ENCODE results near the gene WWTR1. TPM values are rescaled to one million over a fixed set of nuclear protein-coding genes. Genes with fewer than 3 reads are reported as not detected.

WWTR1 gene
- polyA plus RNA-seq, 1 donor (not counting 4 experiments of a cell fraction or from before 2014, with no cell fraction given) = 77.3 TPM

DNA sequence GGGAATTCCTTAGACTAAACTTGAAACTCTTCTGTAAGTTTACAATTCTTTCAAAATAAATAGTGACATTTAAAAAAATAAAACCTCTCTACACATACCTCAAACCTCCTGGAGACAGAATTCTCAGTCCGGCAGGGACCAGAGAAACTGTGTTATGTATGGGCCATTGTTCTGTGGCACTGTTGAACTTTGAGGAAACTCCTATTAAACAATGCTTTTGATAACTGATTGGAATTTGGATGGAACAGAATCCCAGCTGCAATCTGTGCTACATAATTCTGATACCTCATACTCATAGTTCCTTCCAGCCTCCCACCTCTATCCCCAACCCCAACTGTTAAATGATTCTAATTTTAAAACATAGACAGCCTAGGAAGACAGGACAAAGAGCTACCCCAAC is 98.3 kb downstream of the WWTR1 start:
- no peak overlapping the region for H3K27ac ChIP-seq (ENCODE audit: control insufficient read depth, insufficient read depth, low read length)
- no peak for FAIRE-seq

DNA sequence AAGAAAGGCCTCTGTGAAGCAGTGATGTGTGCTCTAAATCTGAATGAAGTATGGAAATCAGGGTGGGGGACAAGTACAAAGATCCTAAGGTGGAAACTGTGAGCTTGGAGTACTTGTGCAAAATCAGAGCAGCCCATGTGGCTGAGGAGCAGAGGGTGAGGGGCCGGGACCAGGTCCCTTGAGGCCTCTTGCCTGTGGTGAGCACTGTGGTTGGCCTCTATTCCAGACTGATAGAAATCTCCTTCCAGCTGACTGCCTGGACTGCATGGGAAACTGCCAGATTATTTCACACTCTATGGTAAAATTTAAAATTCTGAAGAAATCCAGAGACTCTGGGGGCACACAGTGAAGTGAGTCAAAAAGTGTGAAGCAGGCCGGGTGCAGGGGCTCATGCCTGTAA is 101.9 kb downstream of the WWTR1 start:
- DNase-seq (ENCODE audit: low read depth, low spot score) = no peak
- H3K4me3 ChIP-seq (ENCODE audit: control insufficient read depth in 2 of 3, extremely low read depth in 1 of 3, insufficient read depth in 2 of 3, low read depth in 1 of 3, low read length in 3 of 3) = no peak overlapping the region
- dilution Hi-C loops (cut with MboI; ENCODE audit: extremely low pct_ligation_motif_present, low sequenced_read_pairs) = no loop called here
- H3K27me3 ChIP-seq (ENCODE audit: control insufficient read depth, extremely low read depth, insufficient read depth, low read length) = no peaks in the 10 kb centered on the region
- H3K9me3 ChIP-seq (ENCODE audit: control insufficient read depth, low read depth, low read length) = no peaks in the 10 kb centered on the region
- no peak for TF ChIP-seq EZH2 (IDR thresholded peaks at IDR 0.05; ENCODE audit: low read length)
- TF ChIP-seq, protein P1, sequence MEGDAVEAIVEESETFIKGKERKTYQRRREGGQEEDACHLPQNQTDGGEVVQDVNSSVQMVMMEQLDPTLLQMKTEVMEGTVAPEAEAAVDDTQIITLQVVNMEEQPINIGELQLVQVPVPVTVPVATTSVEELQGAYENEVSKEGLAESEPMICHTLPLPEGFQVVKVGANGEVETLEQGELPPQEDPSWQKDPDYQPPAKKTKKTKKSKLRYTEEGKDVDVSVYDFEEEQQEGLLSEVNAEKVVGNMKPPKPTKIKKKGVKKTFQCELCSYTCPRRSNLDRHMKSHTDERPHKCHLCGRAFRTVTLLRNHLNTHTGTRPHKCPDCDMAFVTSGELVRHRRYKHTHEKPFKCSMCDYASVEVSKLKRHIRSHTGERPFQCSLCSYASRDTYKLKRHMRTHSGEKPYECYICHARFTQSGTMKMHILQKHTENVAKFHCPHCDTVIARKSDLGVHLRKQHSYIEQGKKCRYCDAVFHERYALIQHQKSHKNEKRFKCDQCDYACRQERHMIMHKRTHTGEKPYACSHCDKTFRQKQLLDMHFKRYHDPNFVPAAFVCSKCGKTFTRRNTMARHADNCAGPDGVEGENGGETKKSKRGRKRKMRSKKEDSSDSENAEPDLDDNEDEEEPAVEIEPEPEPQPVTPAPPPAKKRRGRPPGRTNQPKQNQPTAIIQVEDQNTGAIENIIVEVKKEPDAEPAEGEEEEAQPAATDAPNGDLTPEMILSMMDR (optimal IDR thresholded peaks at IDR 0.05 in 1 of 3, IDR thresholded peaks at IDR 0.05 in 1 of 3, conservative IDR thresholded peaks at IDR 0.05 in 1 of 3; ENCODE audit: extremely low read depth in 1 of 3, insufficient read depth in 2 of 3, low read length in 3 of 3) = no peak
- H3K4me1 ChIP-seq (ENCODE audit: control insufficient read depth, extremely low read depth, insufficient read depth, low read length) = peaks cover 25% of the 10 kb centered on the region
- H3K36me3 ChIP-seq (ENCODE audit: control insufficient read depth in 2 of 2, extremely low read depth in 1 of 2, insufficient read depth in 2 of 2, low read length in 2 of 2) = no peaks in the 10 kb centered on the region
- no peak for FAIRE-seq
- peak overlapping the region; percentile 83 for H3K4me2 ChIP-seq (ENCODE audit: control insufficient read depth, extremely low read depth, insufficient read depth, low read depth, low read length)
- no peaks in the 10 kb centered on the region for H3K9me1 ChIP-seq (ENCODE audit: control insufficient read depth, extremely low read depth, insufficient read depth, low read length)
- no peak overlapping the region for H2AFZ ChIP-seq (ENCODE audit: control insufficient read depth, low read length)
- H3K27ac ChIP-seq (ENCODE audit: control insufficient read depth, insufficient read depth, low read length) = peak overlapping the region; percentile 88
- H4K20me1 ChIP-seq (ENCODE audit: control insufficient read depth, extremely low read depth, insufficient read depth, low read length) = no peaks in the 10 kb centered on the region
- peaks cover 35% of the 10 kb centered on the region for H3K79me2 ChIP-seq (ENCODE audit: control insufficient read depth, insufficient read depth, low read length)
- H3K9ac ChIP-seq (ENCODE audit: control insufficient read depth, extremely low read depth, insufficient read depth, low read length) = peak overlapping the region; percentile 1

More for the DNA sequence above, 98.3 kb downstream of the WWTR1 start:
- Histone ChIP-seq H3K79me2 (ENCODE audit: control insufficient read depth, insufficient read depth, low read length) (peaks cover 32% of the 10 kb centered on the region), H2AFZ (ENCODE audit: control insufficient read depth, low read length) (no peak overlapping the region), H3K27me3 (ENCODE audit: control insufficient read depth, extremely low read depth, insufficient read depth, low read length) (no peaks in the 10 kb centered on the region), H4K20me1 (ENCODE audit: control insufficient read depth, extremely low read depth, insufficient read depth, low read length) (no peaks in the 10 kb centered on the region), H3K36me3 (ENCODE audit: control insufficient read depth in 2 of 2, extremely low read depth in 1 of 2, insufficient read depth in 2 of 2, low read length in 2 of 2) (no peaks in the 10 kb centered on the region), H3K9me1 (ENCODE audit: control insufficient read depth, extremely low read depth, insufficient read depth, low read length) (no peaks in the 10 kb centered on the region), H3K9ac (ENCODE audit: control insufficient read depth, extremely low read depth, insufficient read depth, low read length) (no peak overlapping the region), H3K4me1 (ENCODE audit: control insufficient read depth, extremely low read depth, insufficient read depth, low read length) (peaks cover 14% of the 10 kb centered on the region), H3K4me2 (ENCODE audit: control insufficient read depth, extremely low read depth, insufficient read depth, low read depth, low read length) (no peak overlapping the region), H3K4me3 (ENCODE audit: control insufficient read depth in 2 of 3, extremely low read depth in 1 of 3, insufficient read depth in 2 of 3, low read depth in 1 of 3, low read length in 3 of 3) (no peak overlapping the region), H3K9me3 (ENCODE audit: control insufficient read depth, low read depth, low read length) (no peaks in the 10 kb centered on the region)
- no peak for DNase-seq (ENCODE audit: low read depth, low spot score)
- dilution Hi-C loops (cut with MboI; ENCODE audit: extremely low pct_ligation_motif_present, low sequenced_read_pairs) = no loop called here
- no peak for TF ChIP-seq EZH2 (IDR thresholded peaks at IDR 0.05; ENCODE audit: low read length)
- TF ChIP-seq, protein P1 (optimal IDR thresholded peaks at IDR 0.05 in 1 of 3, IDR thresholded peaks at IDR 0.05 in 1 of 3, conservative IDR thresholded peaks at IDR 0.05 in 1 of 3; ENCODE audit: extremely low read depth in 1 of 3, insufficient read depth in 2 of 3, low read length in 3 of 3) = no peak
